DMS53 (cell line): ENCODE data around the gene TUBB.
A peak's percentile ranks its signal among the peaks of the same experiment; 100 is the strongest.
"Not testable (repeated sequence)": the region's sequence is repeated elsewhere in the genome, so short reads cannot be mapped to it uniquely, and the experiment has no call there.

Experiments used
- DNase-seq: peaks from one replicate; lab custom pipeline; 2025; lab: John Stamatoyannopoulos, UW

The TUBB gene

GRCh38 chr6:30741063-30741779 lies 21.1 kb downstream of the TUBB start:
- DNase-seq: no peak

DNA sequence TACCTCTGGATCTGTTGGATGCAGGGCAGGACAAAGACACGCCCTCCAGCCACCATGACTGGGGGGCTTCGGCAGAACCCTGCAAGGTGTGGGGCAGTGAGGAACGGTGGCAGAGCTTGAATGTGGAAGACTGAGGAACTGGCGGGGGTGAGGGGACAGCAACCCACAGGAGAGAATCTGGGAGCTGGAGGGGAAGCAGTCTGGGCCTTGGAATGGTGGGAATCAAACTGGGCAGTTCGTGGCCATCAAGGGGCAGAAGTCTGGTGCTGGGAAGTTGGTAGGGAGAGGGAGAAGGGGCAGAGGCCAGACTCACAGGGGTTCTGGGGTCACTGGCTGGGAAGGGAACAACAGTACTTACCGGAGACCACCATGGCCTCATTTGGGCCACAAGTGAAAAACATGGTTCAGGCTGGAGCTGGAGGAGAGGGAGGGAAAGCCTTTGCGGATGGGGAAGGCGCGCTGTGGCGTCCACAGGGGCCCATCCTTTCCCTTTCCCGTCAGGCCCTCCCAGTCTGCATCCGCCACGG lies 21.7 kb downstream of the TUBB start:
- no peak for DNase-seq

- DNase-seq: peak; percentile 98
Observed at GRCh38 chr6:30742316-30743098, 22.4 kb downstream of the TUBB start, which contains the start of gene FLOT1. Gene FLOT1, minus strand, starts transcription at chr6:30742687. Its CDS starts 498 bp downstream, at chr6:30742189.

GRCh38 chr6:30743099-30744053 lies 23.2 kb downstream of the TUBB start:
- DNase-seq: peak; percentile 70

DNA sequence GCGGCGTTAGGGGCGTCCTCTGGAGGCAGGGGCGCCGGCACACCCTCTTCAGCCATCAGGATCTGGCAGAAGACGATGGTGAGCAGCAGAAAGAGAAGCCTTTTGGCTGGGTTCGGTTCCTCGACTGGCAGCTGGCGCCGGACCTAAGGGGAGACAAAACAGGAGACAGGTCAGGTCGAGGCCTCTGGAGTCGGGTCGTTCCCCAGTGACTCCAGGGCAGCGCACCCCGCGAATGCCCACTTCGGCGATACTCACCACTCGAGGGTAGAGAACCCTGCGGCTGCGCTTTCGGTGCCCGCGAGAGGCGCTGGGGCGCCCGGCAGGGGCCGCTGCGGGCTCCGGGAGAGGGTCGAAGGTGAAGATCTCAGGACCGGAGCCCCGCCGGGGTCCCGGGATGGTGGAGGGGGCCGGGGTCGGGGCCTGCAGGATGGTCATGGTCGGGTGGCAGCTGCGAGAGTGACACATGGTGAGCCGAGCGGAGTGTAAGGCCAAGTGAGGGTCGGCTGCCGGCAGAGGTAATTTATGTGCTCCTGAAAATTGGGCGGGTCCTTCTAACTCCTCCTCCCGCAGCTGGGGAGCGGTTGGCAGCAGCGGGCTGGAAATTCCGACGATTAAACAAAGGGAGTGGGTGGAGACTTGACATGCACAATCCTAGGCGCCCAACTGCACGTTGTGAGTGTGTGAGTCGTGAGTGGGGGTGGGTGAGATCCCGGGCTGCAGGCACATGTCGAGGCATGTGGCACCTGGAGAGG lies 24.1 kb downstream of the TUBB start, which contains the start of gene IER3:
TSS of gene IER3 (minus strand) at position 494 of the 752 bp plus-strand sequence. CDS start at position 465, 29 bp downstream.
- DNase-seq: peak; percentile 92

DNA sequence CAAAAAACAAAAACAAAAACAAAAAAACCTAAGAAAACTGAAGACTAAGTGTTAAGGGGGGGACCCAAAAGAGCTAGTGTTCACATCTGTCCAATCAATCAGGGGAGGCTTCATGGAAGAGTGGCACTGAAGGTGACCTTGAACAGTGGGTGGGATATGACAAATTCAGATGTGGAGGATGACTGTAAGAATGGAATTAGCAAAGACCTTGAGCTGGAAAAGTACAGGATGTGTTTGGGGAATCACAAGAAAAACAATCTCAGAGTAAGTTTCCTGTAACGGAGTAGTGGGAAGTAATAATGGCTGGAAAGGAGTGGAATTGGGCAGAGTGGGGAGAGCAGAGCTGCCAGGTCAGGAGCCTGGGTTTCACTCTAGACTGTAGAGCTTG lies 27.1 kb downstream of the TUBB start:
- no peak for DNase-seq

DNA sequence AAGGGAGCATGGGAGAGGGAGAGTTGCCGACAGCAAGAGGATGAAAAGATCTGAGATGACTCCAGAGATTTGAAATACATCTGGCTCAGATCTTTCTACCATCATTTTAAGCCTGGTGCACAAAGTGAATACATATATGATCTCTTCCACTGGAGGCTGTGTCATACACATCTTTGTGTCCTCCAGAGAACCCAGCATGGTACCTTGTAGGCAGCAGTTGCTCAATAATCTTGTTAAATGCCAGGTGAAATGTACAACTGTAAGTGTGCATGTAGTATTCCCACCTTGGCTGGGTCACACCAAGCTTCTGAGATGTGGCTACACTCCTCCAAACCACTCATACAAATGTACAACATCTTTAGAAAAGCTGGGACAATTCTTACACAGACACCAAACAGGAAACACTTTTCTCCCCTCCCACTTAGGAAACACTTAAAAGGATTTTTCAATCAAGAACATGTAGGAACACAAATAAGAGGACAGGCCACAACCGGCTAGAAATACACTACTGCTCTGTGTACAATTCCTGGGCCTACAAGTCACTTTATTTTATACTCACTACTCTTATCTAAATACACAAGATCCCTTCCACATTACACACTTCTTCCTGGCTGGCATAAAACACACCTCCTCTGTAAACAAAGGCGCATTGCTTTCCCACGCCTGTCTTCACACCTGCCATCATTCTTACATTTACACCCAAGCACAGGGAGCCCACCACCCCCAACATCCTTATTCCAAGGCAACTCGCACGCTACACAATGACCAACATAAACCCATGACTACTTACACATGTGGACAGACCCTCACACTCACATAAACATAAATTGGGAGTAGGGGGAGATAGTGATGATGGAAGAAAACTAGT lies 28.0 kb downstream of the TUBB start:
- peak; percentile 60 for DNase-seq

DNA sequence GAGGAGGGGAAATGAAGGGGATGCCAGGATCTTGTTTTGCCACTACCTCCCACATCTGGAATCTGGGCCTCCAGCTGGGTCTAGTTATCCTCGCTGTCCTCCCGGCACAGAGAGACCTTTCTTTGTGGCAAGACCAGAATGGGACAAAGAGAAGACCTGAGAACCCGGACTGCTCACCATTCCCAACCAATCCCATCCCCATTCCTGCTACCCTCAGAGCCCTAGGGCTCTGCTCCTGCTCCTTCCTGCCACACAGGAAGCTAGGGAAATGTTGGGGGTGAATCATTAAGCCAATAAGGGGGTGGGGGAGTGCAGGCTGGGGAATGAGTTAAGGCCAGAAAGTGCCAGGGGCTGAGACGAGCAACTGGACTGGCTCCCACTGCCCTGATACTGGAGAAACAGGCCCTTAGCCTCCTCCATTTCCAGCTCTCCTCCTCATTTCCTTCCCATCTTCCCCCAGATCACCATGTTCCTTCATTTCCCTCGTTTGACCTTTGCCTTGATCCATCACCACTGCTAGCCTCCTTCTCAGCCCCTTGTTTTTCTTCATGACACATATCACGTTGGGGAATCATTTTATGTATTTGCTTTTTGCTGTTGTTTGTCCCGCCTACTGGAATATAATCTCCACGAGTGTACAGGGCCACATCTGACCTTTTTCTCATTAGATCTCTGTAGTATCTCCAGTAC lies 28.8 kb downstream of the TUBB start:
- peak; percentile 84 for DNase-seq

DNA sequence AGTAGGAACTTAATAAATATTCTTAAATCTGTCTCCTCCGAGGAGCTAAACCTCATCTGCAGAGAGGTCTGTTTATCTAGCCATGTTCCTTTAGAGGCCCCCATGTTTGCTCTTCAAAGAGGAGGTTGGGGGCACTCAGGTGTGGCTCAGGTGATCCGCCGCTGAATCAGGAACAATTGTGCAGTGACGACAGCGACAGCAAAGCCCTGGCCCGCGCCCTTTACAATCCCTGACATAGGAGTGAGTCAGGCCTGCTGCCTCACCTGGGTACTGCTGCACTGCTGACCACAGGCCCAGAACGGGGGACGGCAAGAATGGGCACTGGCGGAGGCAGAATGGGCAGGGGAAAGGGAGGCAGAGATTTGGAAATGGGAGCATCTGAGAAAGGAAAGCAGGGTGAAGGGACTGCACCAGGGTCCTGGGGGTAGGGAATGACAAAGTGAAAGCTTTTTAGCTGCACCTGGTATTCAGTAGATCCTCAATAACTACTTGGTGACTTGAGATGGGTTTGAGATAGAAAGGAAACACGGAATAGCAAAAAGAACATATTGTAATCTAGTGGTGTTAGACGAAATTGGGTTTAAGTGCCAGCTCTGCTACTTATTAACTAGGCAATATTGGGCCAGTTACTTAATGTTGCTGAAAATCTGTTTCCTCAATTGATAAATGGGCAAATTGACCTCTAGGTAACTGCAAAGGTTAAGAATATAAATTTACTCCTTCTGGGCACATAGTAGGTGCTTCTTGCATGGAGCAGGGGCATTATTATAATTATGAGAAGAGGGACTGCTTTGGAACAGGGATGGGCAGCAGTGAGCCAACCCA lies 29.6 kb downstream of the TUBB start:
- DNase-seq: peak; percentile 95

- peak; percentile 45 for DNase-seq
Observed at GRCh38 chr6:30750379-30750668, 30.2 kb downstream of the TUBB start.

DNA sequence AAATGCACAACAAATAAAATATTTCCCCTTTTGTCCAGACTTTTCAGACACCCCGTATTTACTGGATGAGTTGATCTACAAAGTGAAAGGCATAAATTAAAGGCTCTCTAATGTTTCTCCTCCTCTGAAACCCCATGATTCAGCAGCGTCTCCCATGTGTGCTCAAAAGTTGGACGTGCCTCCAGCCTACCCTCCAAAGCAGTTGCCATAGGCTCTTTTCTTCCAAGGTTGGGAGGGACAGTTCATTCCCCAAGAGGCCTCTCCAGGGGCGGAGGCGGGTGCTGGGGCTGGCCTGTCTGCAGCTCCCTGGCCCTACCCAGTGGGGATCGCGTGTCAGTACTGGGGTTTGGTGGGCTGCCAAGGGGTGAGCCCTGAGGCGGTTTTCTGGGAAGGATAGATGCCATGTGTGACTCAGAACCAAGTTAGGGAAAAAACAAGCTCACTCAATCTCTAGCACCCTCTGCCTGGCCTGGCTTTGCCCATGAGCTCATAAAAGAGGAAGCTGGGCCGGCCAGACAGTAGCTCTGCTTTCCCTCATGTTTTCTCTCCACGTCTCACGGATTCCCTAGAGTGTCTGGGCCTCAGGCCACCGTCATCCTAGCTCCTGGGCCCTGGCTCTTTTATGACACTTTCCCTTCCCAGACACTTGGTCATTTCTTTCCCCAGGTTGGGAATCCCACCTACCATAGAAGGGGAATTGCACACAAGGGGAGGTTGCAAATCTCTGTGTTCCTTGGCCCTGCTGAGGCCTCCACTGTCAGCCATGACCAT lies 32.2 kb downstream of the TUBB start:
- DNase-seq: peak; percentile 10

GRCh38 chr6:30754631-30755030 lies 34.5 kb downstream of the TUBB start:
- no peak for DNase-seq

GRCh38 chr6:30756405-30757003 lies 36.4 kb downstream of the TUBB start:
- DNase-seq: not testable (repeated sequence)

DNA sequence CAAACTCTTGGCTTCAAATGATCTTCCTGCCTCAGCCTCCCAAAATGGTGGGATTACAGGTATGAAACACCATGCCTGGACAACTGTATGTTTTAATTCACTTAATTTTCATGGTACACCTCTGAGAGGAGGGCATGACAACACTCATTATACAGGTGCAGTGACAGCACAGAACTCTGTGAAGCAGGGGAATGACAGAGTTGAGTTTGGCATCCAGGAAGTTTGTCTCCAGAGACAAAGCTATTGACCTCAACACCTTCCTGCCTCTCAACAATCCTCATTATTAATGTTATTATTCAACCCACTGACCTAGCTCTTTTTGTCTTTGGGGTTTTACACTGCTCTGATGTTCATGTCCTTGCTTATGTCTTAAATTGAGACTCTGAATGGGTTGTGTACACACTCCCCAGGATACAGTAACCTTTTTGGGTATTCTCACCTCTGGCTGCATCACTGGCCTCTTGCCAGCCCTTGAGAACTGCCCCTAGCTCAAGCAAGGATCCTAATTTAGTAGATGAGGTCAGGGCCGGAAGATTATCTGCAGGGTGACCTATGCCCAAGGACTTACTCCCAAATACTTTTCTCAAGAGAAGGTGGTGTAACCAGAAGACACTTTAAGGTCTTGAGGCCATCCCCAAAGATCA lies 37.2 kb downstream of the TUBB start:
- no peak for DNase-seq

GRCh38 chr6:30759575-30760239 lies 39.6 kb downstream of the TUBB start:
- DNase-seq: no peak

DNA sequence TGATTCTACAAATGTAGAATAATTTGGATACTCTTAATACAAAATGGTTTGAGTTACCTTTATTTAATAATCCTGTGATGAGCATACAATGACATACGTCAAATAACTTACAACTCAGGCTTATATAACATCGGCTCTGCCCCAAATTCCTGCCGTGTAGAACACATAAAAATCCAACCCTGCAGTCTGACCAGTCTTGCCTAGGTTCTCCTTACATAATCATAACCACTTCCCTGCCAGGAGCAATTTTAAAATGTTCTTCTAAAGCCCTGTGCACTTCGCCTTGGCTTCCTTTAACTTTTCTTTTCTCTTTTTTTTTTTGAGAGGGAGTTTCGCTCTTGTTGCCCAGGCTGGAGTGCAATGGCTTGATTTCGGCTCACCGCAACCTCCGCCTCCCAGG lies 40.4 kb downstream of the TUBB start:
- no peak for DNase-seq
